Lung (tissue), 12 donors: ENCODE results near the gene PIN4. TPM values are rescaled to one million over a fixed set of nuclear protein-coding genes. Genes with fewer than 3 reads are reported as not detected.
A peak's percentile ranks its signal among the peaks of the same experiment; 100 is the strongest.

Experiments
- ATAC-seq: fragments of 200-7000 bp; cut with Tn5 transposase; one replicate; pipeline ENCODE4 v1.9.1; 2020; ENCODE audit warnings: moderate number of reproducible peaks; ENCODE audit not compliant: insufficient read depth, low FRiP score
- DNase-seq, 3 donors: peaks; one replicate each; pipeline ENCODE4 v3.0.0-alpha.2; 2013 to 2017
- H3K27ac ChIP-seq, 2 donors: one replicate each; pipeline ENCODE4 v1.5.1; 2013; ENCODE audit warnings: mild to moderate bottlenecking in 2 of 2, moderate library complexity in 2 of 2, control low read depth in 1 of 2, inconsistent platforms in 1 of 2, low read depth in 1 of 2, low read length in 1 of 2
- H3K27me3 ChIP-seq, 3 donors: one replicate each; pipeline ENCODE4 v1.5.1; 2013; ENCODE audit warnings: low read length in 2 of 3; ENCODE audit not compliant: control insufficient read depth in 3 of 3, insufficient read depth in 3 of 3
- H3K36me3 ChIP-seq, 4 donors: one replicate each; pipeline ENCODE4 v1.5.1; 2013; ENCODE audit warnings: low read length in 4 of 4, mild to moderate bottlenecking in 1 of 4, moderate library complexity in 1 of 4; ENCODE audit not compliant: control insufficient read depth in 4 of 4, insufficient read depth in 4 of 4
- H3K4me1 ChIP-seq, 5 donors: one replicate each; pipeline ENCODE4 v1.5.1; 2013; ENCODE audit warnings: low read length in 5 of 5, mild to moderate bottlenecking in 2 of 5, moderate library complexity in 1 of 5; ENCODE audit not compliant: control insufficient read depth in 5 of 5, insufficient read depth in 5 of 5
- H3K4me3 ChIP-seq: one replicate; pipeline ENCODE4 v1.5.1; 2013; ENCODE audit warnings: mild to moderate bottlenecking, control low read depth, moderate library complexity
- H3K9ac ChIP-seq, 2 donors: one replicate each; pipeline ENCODE4 v1.5.1; 2013; ENCODE audit warnings: low read length in 2 of 2, control low read depth in 1 of 2; ENCODE audit not compliant: insufficient read depth in 1 of 2
- H3K9me3 ChIP-seq, 4 donors: one replicate each; pipeline ENCODE4 v1.5.1; 2013; ENCODE audit warnings: low read length in 3 of 4, mild to moderate bottlenecking in 1 of 4, moderate library complexity in 1 of 4; ENCODE audit not compliant: control insufficient read depth in 4 of 4, insufficient read depth in 3 of 4
- WGBS, 2 donors: extraction: QIAGEN DNeasy Blood & Tissue Kit; methylation state at CpG; one replicate each; pipeline ENCODE4 v1.1.7; 2013; 5-methylcytosine and 5-hydroxymethylcytosine counted together
- polyA plus RNA-seq, 2 donors: library from polyadenylated mRNA; stranded (reverse); fragments of 200-250 nt; gene quantifications; one replicate each; pipeline ENCODE4 v1.2.1, GENCODE V29; 2013
- total RNA-seq, 2 donors: library from RNA; depleted of rRNA in 1 of 2; stranded (reverse); fragments of >200 nt in 1 of 2; gene quantifications; one replicate each; pipeline ENCODE4 v1.2.1, GENCODE V29; 2014 to 2021
- TF ChIP-seq, protein P1 (sequence below): IDR thresholded peaks from 2 replicates; pipeline ENCODE4 v1.5.1; 2012; ENCODE audit warnings: mild to moderate bottlenecking; ENCODE audit errors: control extremely low read depth, extremely low read depth
- donor health status: control.
- donor health status: control.
- donor health status: Bipolar disorder and iron deficiency.
- donor health status: healthy.
- donor health status: DM: yes; HTN: yes; CAD: no.

PIN4 gene
- total and polyA plus RNA-seq, 4 donors: 6.7 to 24.5 (median 11.2) TPM

DNA sequence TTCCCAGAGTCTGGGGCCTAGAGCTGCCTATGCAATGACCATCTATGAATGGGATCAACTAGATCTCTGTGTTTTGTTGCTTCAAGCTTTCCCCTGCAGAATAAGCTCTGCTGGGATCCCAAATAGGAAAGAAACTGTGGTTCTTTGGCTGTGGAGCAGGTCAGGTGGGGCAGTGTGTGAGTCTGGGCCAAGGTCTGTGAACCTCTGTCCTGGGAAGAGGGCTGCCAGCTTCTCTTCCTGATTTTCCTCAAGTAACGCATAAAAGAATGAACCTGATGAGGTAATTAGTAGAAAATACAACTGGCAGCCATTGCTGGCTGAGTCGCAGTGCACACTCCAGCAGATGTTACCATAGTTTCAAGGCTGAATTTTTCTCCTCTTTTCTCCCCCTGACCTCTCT, 4.6 kb upstream of the PIN4 start:
- H3K27me3 ChIP-seq: peaks cover 0 to 3% (median 0%) of the 10 kb centered on the region in 3 donors
- H3K4me3 ChIP-seq: no peak overlapping the region
- ATAC-seq (no peak), DNase-seq (no peak)
- H3K27ac ChIP-seq: no peak overlapping the region
- H3K9ac ChIP-seq: no peak overlapping the region
- no peaks in the 10 kb centered on the region for H3K36me3 ChIP-seq
- TF ChIP-seq, protein P1, sequence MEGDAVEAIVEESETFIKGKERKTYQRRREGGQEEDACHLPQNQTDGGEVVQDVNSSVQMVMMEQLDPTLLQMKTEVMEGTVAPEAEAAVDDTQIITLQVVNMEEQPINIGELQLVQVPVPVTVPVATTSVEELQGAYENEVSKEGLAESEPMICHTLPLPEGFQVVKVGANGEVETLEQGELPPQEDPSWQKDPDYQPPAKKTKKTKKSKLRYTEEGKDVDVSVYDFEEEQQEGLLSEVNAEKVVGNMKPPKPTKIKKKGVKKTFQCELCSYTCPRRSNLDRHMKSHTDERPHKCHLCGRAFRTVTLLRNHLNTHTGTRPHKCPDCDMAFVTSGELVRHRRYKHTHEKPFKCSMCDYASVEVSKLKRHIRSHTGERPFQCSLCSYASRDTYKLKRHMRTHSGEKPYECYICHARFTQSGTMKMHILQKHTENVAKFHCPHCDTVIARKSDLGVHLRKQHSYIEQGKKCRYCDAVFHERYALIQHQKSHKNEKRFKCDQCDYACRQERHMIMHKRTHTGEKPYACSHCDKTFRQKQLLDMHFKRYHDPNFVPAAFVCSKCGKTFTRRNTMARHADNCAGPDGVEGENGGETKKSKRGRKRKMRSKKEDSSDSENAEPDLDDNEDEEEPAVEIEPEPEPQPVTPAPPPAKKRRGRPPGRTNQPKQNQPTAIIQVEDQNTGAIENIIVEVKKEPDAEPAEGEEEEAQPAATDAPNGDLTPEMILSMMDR: no peak
- no peaks in the 10 kb centered on the region for H3K9me3 ChIP-seq
- 74 to 92% methylated on average over 2 of the region's 2 CpGs for WGBS, 2 donors
- peaks cover 0 to 6% (median 0%) of the 10 kb centered on the region in 5 donors for H3K4me1 ChIP-seq

DNA sequence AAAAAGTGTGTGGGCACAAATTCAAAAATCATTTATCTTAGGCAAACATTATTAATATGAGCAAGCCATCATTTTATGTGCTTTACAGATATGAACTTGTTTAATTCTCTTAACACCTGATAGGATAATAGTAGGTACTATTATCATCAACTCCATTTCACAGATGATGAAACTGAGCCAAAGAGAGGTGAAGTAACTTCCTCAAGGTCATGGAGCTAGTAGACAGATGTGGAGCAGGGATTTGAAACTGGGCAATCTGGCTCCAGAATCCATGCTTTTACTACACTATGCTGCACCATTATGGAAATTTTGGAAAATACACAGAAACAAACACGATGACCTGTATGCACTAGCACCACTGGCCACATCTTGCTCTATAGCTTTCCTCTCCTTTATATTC, 1.0 kb upstream of the PIN4 start:
- H3K36me3 ChIP-seq: no peaks in the 10 kb centered on the region
- WGBS, 2 donors: 31 to 44% methylated on average over 1 of the region's 1 CpG
- H3K9ac ChIP-seq: peak overlapping the region; percentile 28 to 80
- DNase-seq: peak in 1 of 3 donors; percentile 16
- H3K27me3 ChIP-seq: peaks cover 3 to 8% (median 5%) of the 10 kb centered on the region in 3 donors
- TF ChIP-seq, protein P1: no peak
- H3K27ac ChIP-seq: peak overlapping the region in 1 of 2 donors; percentile 81
- H3K9me3 ChIP-seq: no peaks in the 10 kb centered on the region
- H3K4me1 ChIP-seq: peaks cover 0 to 12% (median 5%) of the 10 kb centered on the region in 5 donors
- no peak overlapping the region for H3K4me3 ChIP-seq
- no peak for ATAC-seq

DNA sequence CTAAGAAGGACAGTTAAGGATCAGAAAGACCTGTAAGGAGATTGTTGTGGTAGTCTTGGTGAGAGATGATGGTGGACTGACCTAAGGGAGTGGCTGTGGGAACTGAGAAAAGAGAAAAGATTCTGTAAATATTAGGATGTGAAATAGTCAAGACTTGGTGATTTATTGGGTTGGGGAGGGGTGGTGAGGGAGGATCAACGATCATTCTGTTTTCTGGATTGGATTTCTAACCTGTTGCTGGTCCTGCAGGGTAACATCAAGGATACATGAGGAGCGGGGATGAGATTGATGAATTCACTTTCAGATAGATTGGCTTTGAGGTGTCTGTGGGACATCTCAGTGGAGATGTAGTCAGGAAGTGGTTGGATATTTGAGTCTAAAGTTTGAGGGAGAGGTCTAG, 1.4 kb downstream of the PIN4 start:
- 81 to 94% methylated on average over 2 of the region's 2 CpGs for WGBS, 2 donors
- Histone ChIP-seq H3K4me3 (no peak overlapping the region), H3K4me1 (peaks cover 0 to 12% (median 5%) of the 10 kb centered on the region in 5 donors), H3K9ac (no peak overlapping the region), H3K27ac (no peak overlapping the region), H3K9me3 (no peaks in the 10 kb centered on the region), H3K36me3 (peaks cover 0 to 2% (median 0%) of the 10 kb centered on the region in 4 donors), H3K27me3 (peaks cover 3 to 10% (median 8%) of the 10 kb centered on the region in 3 donors)
- TF ChIP-seq, protein P1: no peak
- DNase-seq (no peak), ATAC-seq (no peak)
